Right ventricle myocardium superior (tissue), 1 donor: ENCODE measurements around the gene DDX52. TPM values are rescaled to one million over a fixed set of nuclear protein-coding genes. Genes with fewer than 3 reads are reported as not detected.
"Not testable (repeated sequence)": the region's sequence is repeated elsewhere in the genome, so short reads cannot be mapped to it uniquely, and the experiment has no call there.

ENCODE experiments used
- ATAC-seq: fragments of 200-7000 bp; cut with Tn5 transposase; one replicate; pipeline ENCODE4 v1.9.1; 2020; ENCODE audit warnings: mild to moderate bottlenecking; ENCODE audit not compliant: poor library complexity
- DNase-seq: peaks from one replicate; pipeline ENCODE4 v3.0.0-alpha.2; 2020
- intact Hi-C: fragments of 100-400 bp; cut with DNase I; formaldehyde crosslinking; loops from one replicate; pipeline ENCODE4 v1.11.2; 2022
- long read RNA-seq: library from polyadenylated mRNA; unstranded; transcript quantifications from one replicate; pipeline ENCODE4 v2.0.0, GENCODE V29; 2021
- total RNA-seq: library from RNA; stranded (reverse); fragmentation: NEBNext Ultra II Directional; extraction: Animal tissue kit (Norgen Biotek cat#: 25700); gene quantifications from one replicate; pipeline ENCODE4 v1.2.1, GENCODE V29; 2021
- donor health status: DM: no; HTN: yes; CAD: no; lungs with severe emphysema.

DDX52 gene, protein sequence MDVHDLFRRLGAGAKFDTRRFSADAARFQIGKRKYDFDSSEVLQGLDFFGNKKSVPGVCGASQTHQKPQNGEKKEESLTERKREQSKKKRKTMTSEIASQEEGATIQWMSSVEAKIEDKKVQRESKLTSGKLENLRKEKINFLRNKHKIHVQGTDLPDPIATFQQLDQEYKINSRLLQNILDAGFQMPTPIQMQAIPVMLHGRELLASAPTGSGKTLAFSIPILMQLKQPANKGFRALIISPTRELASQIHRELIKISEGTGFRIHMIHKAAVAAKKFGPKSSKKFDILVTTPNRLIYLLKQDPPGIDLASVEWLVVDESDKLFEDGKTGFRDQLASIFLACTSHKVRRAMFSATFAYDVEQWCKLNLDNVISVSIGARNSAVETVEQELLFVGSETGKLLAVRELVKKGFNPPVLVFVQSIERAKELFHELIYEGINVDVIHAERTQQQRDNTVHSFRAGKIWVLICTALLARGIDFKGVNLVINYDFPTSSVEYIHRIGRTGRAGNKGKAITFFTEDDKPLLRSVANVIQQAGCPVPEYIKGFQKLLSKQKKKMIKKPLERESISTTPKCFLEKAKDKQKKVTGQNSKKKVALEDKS
- 13.6 TPM for total RNA-seq
- long read RNA-seq, full-length matches to known transcripts: 19 of 26 reads
- long read RNA-seq, partial matches to known transcripts: 1 of 26 reads
- long read RNA-seq, other reads (novel, unspliced or antisense): 6 of 26 reads

GRCh38 chr17:37643118-37643766, at the start of gene DDX52:
Gene DDX52 (minus strand): TSS chr17:37643446. CDS start chr17:37643420, 26 bp downstream.
- intact Hi-C loops: no loop called here
- ATAC-seq (peak; percentile 100), DNase-seq (peak; percentile 96)

DNA sequence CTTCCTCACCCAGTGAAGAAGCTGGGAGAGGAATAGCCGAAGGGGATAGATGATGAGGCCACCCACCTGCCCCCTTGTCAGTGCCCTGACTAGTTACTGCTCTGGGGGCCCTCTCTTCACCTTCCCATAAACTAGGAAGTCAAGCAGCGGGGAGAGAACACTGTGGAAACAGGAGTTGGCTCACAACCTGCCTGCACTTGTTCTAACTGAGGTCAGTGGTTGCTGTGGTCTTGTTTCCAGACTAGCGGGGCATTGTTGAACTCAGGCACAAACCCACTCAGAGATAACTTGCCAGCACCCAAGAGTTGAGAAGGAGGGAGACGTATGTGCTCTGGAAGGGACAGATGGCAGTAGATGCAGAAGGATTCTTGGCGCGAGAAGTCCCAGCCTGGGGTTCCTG, 48.6 kb upstream of the DDX52 start:
- ATAC-seq (no peak), DNase-seq (no peak)
- intact Hi-C loops: no loop called here

GRCh38 chr17:37689317-37689716, 46.1 kb upstream of the DDX52 start:
- DNase-seq (no peak), ATAC-seq (no peak)
- intact Hi-C loops: no loop called here

GRCh38 chr17:37683454-37683984, 40.3 kb upstream of the DDX52 start:
- intact Hi-C loops: no loop called here
- no peak for ATAC-seq
- no peak for DNase-seq

DNA sequence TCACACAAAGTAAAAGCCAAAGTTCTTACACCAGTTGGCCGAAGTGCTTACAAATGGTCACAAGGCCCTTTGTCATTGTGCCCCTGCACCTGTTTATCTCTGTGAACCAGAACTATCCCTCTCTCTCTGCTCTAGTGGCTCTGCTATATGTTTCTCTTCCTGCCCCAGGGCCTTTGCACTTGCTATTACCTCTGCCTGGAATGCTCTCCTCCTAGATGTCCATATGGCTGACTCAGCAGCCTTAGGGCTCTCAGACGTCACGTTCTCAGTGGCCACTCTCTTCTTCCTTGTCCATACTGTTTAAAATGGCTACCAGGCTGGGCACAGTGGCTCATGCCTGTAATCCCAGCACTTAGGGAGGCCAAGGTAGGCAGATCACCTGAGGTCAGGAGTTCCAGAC, 38.8 kb upstream of the DDX52 start:
- intact Hi-C loops: no loop called here
- DNase-seq: no peak
- ATAC-seq: no peak

DNA sequence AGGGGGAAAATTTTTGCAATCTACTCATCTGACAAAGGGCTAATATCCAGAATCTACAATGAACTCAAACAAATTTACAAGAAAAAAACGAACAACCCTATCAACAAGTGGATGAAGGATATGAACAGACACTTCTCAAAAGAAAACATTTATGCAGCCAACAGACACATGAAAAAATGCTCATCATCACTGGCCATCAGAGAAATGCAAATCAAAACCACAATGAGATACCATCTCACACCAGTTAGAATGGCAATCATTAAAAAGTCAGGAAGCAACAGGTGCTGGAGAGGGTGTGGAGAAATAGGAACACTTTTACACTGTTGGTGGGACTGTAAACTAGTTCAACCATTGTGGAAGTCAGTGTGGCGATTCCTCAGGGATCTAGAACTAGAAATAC, 36.7 kb upstream of the DDX52 start:
- DNase-seq, ATAC-seq, intact Hi-C loops: not testable (repeated sequence)

- intact Hi-C loops: no loop called here
- ATAC-seq (no peak), DNase-seq (no peak)
Measured at GRCh38 chr17:37678036-37678435, 34.8 kb upstream of the DDX52 start.

- ATAC-seq (no peak), DNase-seq (no peak)
- intact Hi-C loops: no loop called here
Measured at GRCh38 chr17:37677021-37677420, 33.8 kb upstream of the DDX52 start.

- no peak for ATAC-seq
- intact Hi-C loops: no loop called here
- DNase-seq: no peak
Measured at GRCh38 chr17:37676115-37676925, 33.1 kb upstream of the DDX52 start.

DNA sequence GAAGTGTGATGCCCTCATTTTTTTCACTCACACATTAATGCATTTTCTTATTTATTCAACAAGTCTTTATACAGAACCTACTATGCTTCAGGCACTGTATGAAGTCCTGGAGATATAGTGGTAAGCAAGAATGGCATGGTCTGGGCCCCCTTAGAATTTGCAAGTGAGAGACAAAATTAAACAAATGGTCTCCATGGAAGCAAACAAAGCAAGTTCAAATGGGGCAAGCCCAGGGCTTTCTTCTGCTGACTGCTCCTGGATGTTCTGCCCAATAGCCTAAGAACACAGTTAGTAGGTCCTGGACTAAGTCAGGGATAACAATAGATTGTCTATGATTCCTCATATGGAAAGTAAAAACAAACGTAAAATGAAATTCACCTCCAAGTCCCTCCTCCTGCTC, 31.3 kb upstream of the DDX52 start:
- ATAC-seq (no peak), DNase-seq (no peak)
- intact Hi-C loops: no loop called here

- intact Hi-C loops: no loop called here
- ATAC-seq (no peak), DNase-seq (no peak)
Measured at GRCh38 chr17:37673386-37673785, 30.1 kb upstream of the DDX52 start.

DNA sequence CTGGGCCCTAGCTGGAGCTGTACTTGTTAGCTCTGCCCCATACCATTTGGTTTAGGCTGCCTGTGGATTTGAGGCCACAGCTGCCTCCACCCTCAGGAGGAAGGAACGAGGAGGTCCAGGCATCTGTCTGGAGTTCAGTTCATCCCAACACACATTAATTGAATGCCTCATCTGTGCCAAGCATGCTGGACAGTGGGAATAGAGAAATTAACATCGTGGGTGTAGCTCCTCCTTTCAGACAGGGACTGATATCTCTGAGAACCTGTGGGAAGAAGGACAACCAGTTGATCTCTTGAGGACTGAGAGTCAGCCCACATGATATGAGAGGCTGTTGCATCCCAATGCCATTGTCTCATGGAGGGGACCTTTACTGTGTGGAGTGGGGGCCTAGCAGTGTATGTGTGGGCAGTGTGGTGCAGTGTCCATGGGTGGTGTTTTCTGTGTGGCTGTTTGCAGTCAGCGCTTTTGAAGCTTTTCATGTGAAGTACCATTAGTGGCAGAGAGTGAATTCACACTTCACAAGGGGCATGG, 29.4 kb upstream of the DDX52 start:
- ATAC-seq (no peak), DNase-seq (no peak)
- intact Hi-C loops: no loop called here

DNA sequence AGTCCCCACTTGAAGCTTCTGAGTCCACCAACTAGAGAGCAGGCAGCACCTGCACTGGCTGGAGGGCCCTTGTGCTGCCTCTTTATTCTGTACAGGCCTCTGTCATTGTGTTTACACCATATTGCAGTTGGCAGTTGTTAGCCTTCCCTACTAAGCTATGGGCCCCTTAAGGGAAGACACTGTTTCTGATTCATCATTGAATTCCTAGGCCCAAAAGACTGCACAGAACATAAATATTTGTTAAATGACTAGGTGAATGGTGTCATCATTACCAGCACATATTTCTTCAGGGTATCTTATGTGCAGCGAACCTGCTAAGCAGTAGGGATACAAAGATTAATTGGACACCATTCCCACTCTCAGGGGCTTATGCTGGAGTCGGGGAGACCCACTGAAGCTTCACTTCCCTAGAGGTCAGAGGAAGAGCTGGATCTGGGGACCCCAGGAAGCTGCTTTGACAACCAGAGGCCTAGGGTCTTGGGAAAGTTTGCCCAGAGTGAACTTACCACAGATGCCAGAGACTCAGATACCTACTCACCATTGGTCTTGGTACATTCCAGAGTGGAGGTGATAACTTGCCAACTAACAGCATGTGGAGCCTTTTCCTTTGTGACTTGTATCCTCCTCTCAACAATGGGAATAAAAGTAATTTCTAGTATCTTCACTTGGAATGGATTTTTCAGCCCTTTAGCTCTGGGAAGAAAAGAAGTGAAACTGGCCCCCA, 28.7 kb upstream of the DDX52 start:
- ATAC-seq (no peak), DNase-seq (no peak)
- intact Hi-C loops: no loop called here

GRCh38 chr17:37671028-37671823, 28.0 kb upstream of the DDX52 start:
- ATAC-seq (no peak), DNase-seq (no peak)
- intact Hi-C loops: no loop called here

- intact Hi-C loops: no loop called here
- no peak for DNase-seq
- ATAC-seq: no peak
Measured at GRCh38 chr17:37667039-37667438, 23.8 kb upstream of the DDX52 start.

DNA sequence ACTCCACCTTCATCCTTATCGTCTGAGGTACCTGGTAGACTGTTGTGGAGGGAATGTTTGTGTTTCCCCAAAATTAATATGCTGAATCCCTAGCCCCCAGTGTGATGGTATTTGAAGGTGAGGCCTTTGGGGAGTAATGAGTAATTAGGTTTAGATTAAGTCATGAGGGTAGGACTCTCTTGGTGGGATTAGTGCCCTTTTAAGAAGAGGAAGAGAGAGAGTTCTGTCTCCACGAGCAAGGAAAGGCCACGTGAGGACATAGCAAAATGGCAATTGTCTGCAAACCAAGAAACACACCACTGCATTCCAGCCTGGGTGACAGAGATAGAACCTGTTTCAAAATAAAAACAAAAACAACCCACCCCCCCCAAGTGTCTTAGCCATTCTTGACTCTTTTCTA, 21.0 kb upstream of the DDX52 start:
- intact Hi-C loops: no loop called here
- no peak for DNase-seq
- ATAC-seq: no peak

- ATAC-seq (no peak), DNase-seq (no peak)
- intact Hi-C loops: no loop called here
Measured at GRCh38 chr17:37662353-37662752, 19.1 kb upstream of the DDX52 start.
